PC-3 (cell line): ENCODE results near the gene PROSER3. TPM values are rescaled to one million over a fixed set of nuclear protein-coding genes. Genes with fewer than 3 reads are reported as not detected.

Experiments used
- ATAC-seq: fragments of 200-7000 bp; cut with Tn5 transposase; 2 replicates; pipeline ENCODE4 v1.9.1; 2020; ENCODE audit warnings: mild to moderate bottlenecking, moderate library complexity
- BruUV-seq: library from RNA; stranded (reverse); fragments of 400-500 nt; replicated peaks from 2 replicates; lab custom pipeline; 2021; lab: Mats Ljungman, UMichigan
- CTCF ChIA-PET: fragments of 300-600 bp; sonication (Branson Sonifier 250); formaldehyde crosslinking; loops from one replicate; lab custom pipeline; 2022; ENCODE audit warnings: antibody characterized with exemption; lab: Charles Lee
- POLR2A ChIA-PET: fragments of 300-600 bp; sonication (Branson Sonifier 250); formaldehyde crosslinking; loops from one replicate; lab custom pipeline; 2022; ENCODE audit warnings: antibody characterized with exemption; ENCODE audit not compliant: unreplicated experiment; lab: Charles Lee
- DNase-seq: peaks from one replicate; pipeline ENCODE4 v3.0.0-alpha.2; 2015
- H2AFZ ChIP-seq: fragments of 300-600 bp; sonication (generic); 2 replicates; pipeline ENCODE4 v1.6.0; 2016; ENCODE audit warnings: antibody characterized with exemption, low read length
- H3F3A ChIP-seq: fragments of 300-600 bp; sonication (generic); one replicate; pipeline ENCODE4 v1.6.0; 2017; ENCODE audit warnings: antibody characterized with exemption, low read length, control low read depth, mild to moderate bottlenecking; ENCODE audit not compliant: unreplicated experiment
- H3K27ac ChIP-seq: fragments of 300-600 bp; sonication (generic); 2 replicates; pipeline ENCODE4 v1.5.1; 2016; ENCODE audit warnings: mild to moderate bottlenecking, low read length
- H3K27me3 ChIP-seq: fragments of 300-600 bp; sonication (generic); 2 replicates; pipeline ENCODE4 v1.6.1; 2016; ENCODE audit warnings: low read length, mixed read lengths
- H3K36me3 ChIP-seq: fragments of 300-600 bp; sonication (generic); 2 replicates; pipeline ENCODE4 v1.6.1; 2016; ENCODE audit warnings: low read depth, mixed run types, low read length, mixed read lengths
- H3K4me1 ChIP-seq: fragments of 300-600 bp; sonication (generic); 2 replicates; pipeline ENCODE4 v1.5.1; 2016; ENCODE audit warnings: low read length; ENCODE audit not compliant: insufficient read depth
- H3K4me2 ChIP-seq: fragments of 300-600 bp; sonication (generic); 2 replicates; pipeline ENCODE4 v1.6.0; 2016; ENCODE audit warnings: low read length
- H3K4me3 ChIP-seq: fragments of 300-600 bp; sonication (generic); 2 replicates; pipeline ENCODE4 v1.5.1; 2016; ENCODE audit warnings: mild to moderate bottlenecking, low read length, mixed read lengths
- H3K79me2 ChIP-seq: fragments of 300-600 bp; sonication (generic); 2 replicates; pipeline ENCODE4 v1.6.1; 2017; ENCODE audit warnings: low read length, mixed read lengths
- H3K9ac ChIP-seq: fragments of 300-600 bp; sonication (generic); 2 replicates; pipeline ENCODE4 v1.6.0; 2016; ENCODE audit warnings: mild to moderate bottlenecking, low read length
- H3K9me2 ChIP-seq: fragments of 300-600 bp; sonication (generic); replicated peaks from 2 replicates; pipeline ENCODE4 v1.6.1; 2016; ENCODE audit warnings: mixed run types, low read length, mixed read lengths
- H3K9me3 ChIP-seq: fragments of 300-600 bp; sonication (generic); 2 replicates; pipeline ENCODE4 v1.6.1; 2016; ENCODE audit warnings: low read length, mixed read lengths
- H4K20me1 ChIP-seq: fragments of 300-600 bp; sonication (generic); 2 replicates; pipeline ENCODE4 v1.6.1; 2016; ENCODE audit warnings: low read length, mixed read lengths
- CTCF ChIP-seq: fragments of 300-600 bp; sonication (generic); conservative IDR thresholded peaks from 2 replicates; pipeline ENCODE4 v1.5.1; 2017; ENCODE audit warnings: antibody characterized with exemption, low read depth, mild to moderate bottlenecking, low read length
- EZH2 ChIP-seq: fragments of 300-600 bp; sonication (generic); IDR thresholded peaks from one replicate; pipeline ENCODE4 v1.6.1; 2017; ENCODE audit warnings: antibody characterized with exemption, mild to moderate bottlenecking, low read length; ENCODE audit not compliant: unreplicated experiment
- EZH2phosphoT487 ChIP-seq: fragments of 300-600 bp; sonication (generic); IDR thresholded peaks from 2 replicates; pipeline ENCODE4 v1.6.1; 2018; ENCODE audit warnings: mild to moderate bottlenecking, antibody characterized with exemption, low read length, borderline replicate concordance
- intact Hi-C: fragments of 100-400 bp; cut with micrococcal nuclease; formaldehyde crosslinking; loops from 2 replicates; pipeline ENCODE4 v1.9.0; 2023
- total RNA-seq: library from RNA; depleted of rRNA; stranded (reverse); fragments of >200 nt; gene quantifications from 2 replicates; pipeline ENCODE4 v1.2.3, GENCODE V29; 2014

PROSER3 gene
- total RNA-seq, 1 experiment from 2014 or later = 5.5 TPM

GRCh38 chr19:35784503-35785338 lies 26.7 kb downstream of the PROSER3 start:
- H3K4me3 ChIP-seq = no peak overlapping the region
- BruUV-seq = no TSS peak
- no peaks in the 10 kb centered on the region for H3K9me2 ChIP-seq
- H2AFZ ChIP-seq = no peak overlapping the region
- no peaks in the 10 kb centered on the region for H3K79me2 ChIP-seq
- ChIA-PET CTCF (no interaction called here), POLR2A (no interaction called here)
- DNase-seq (no peak), ATAC-seq (no peak)
- no peaks in the 10 kb centered on the region for H3F3A ChIP-seq
- H3K36me3 ChIP-seq = no peaks in the 10 kb centered on the region
- H3K4me1 ChIP-seq = no peaks in the 10 kb centered on the region
- H3K27ac ChIP-seq = no peak overlapping the region
- H3K9ac ChIP-seq = no peak overlapping the region
- no peaks in the 10 kb centered on the region for H3K9me3 ChIP-seq
- no peak for TF ChIP-seq EZH2
- no peak for TF ChIP-seq CTCF
- TF ChIP-seq EZH2phosphoT487 = no peak
- no peaks in the 10 kb centered on the region for H3K27me3 ChIP-seq
- H4K20me1 ChIP-seq = no peaks in the 10 kb centered on the region
- H3K4me2 ChIP-seq = no peak overlapping the region
- intact Hi-C loops = no loop called here

GRCh38 chr19:35785339-35785627 lies 27.3 kb downstream of the PROSER3 start:
- Histone ChIP-seq H2AFZ (no peak overlapping the region), H3F3A (no peaks in the 10 kb centered on the region), H4K20me1 (no peaks in the 10 kb centered on the region), H3K9me3 (no peaks in the 10 kb centered on the region), H3K4me2 (no peak overlapping the region), H3K27ac (no peak overlapping the region), H3K9me2 (no peaks in the 10 kb centered on the region), H3K79me2 (no peaks in the 10 kb centered on the region), H3K27me3 (no peaks in the 10 kb centered on the region), H3K36me3 (no peaks in the 10 kb centered on the region), H3K4me1 (no peaks in the 10 kb centered on the region), H3K4me3 (no peak overlapping the region), H3K9ac (no peak overlapping the region)
- no TSS peak for BruUV-seq
- ATAC-seq (no peak), DNase-seq (no peak)
- intact Hi-C loops = no loop called here
- POLR2A ChIA-PET = no interaction called here
- TF ChIP-seq CTCF (no peak), EZH2 (no peak), EZH2phosphoT487 (no peak)
- CTCF ChIA-PET = no interaction called here

- DNase-seq (no peak), ATAC-seq (no peak)
- H3K4me1 ChIP-seq = no peaks in the 10 kb centered on the region
- ChIA-PET POLR2A (no interaction called here), CTCF (no interaction called here)
- H3K9ac ChIP-seq = no peak overlapping the region
- BruUV-seq = no TSS peak
- no peaks in the 10 kb centered on the region for H3K27me3 ChIP-seq
- no peaks in the 10 kb centered on the region for H3F3A ChIP-seq
- no peak overlapping the region for H3K27ac ChIP-seq
- no peak overlapping the region for H3K4me2 ChIP-seq
- H2AFZ ChIP-seq = no peak overlapping the region
- no peaks in the 10 kb centered on the region for H3K9me2 ChIP-seq
- no peaks in the 10 kb centered on the region for H4K20me1 ChIP-seq
- TF ChIP-seq EZH2 (no peak), EZH2phosphoT487 (no peak), CTCF (no peak)
- no peaks in the 10 kb centered on the region for H3K79me2 ChIP-seq
- no peaks in the 10 kb centered on the region for H3K36me3 ChIP-seq
- H3K9me3 ChIP-seq = no peaks in the 10 kb centered on the region
- no peak overlapping the region for H3K4me3 ChIP-seq
- intact Hi-C loops = no loop called here
Observed at GRCh38 chr19:35786299-35787160, 28.6 kb downstream of the PROSER3 start.
